K562 (cell line): ENCODE data around the gene TIPARP. TPM values are rescaled to one million over a fixed set of nuclear protein-coding genes. Genes with fewer than 3 reads are reported as not detected.
"Not testable (repeated sequence)": the region's sequence is repeated elsewhere in the genome, so short reads cannot be mapped to it uniquely, and the experiment has no call there.

Source experiments
- ATAC-seq: fragments of 200-7000 bp; cut with Tn5 transposase; 3 replicates; pipeline ENCODE4 v1.9.1; 2020; ENCODE audit warnings: moderate library complexity
- BruUV-seq: library from RNA; stranded (reverse); fragments of 400-500 nt; replicated peaks from 2 replicates; lab custom pipeline; 2021; lab: Mats Ljungman, UMichigan
- CTCF ChIA-PET: fragments of 300-600 bp; formaldehyde crosslinking; extraction: SDS; loops from one replicate; lab custom pipeline; 2021; ENCODE audit warnings: low intra/inter-chr PET ratio; lab: Yijun Ruan, JAX
- POLR2A ChIA-PET: fragments of 300-600, 350-650 bp; sonication (Branson Sonifier 250); formaldehyde crosslinking; extraction: SDS; loops from one replicate; lab custom pipeline; 2021; ENCODE audit warnings: antibody characterized with exemption, inconsistent platforms; lab: Yijun Ruan, JAX
- DNase-seq, 4 experiments: peaks; one replicate each; pipeline versions ENCODE4 v3.0.0 to v3.0.0-alpha.2; 2011 to 2018; ENCODE audit warnings: low spot score in 3 of 4, mixed read lengths in 3 of 4; ENCODE audit errors: extremely low read depth in 1 of 4
- FAIRE-seq: peaks from 2 replicates; lab custom pipeline; 2011; peaks lifted over from hg19 to GRCh38; lab: Jason Lieb, UNC
- H2AFZ ChIP-seq: 2 replicates; pipeline ENCODE4 v1.6.0; 2011; ENCODE audit warnings: low read depth, low read length, control low read depth, inconsistent platforms
- H3K27ac ChIP-seq: fragments of 200-600 bp; 3 replicates; pipeline ENCODE4 v1.8.0; 2011; ENCODE audit warnings: low read depth, mild to moderate bottlenecking, control low read depth, inconsistent platforms, low read length, moderate library complexity, mixed read lengths; ENCODE audit errors: extremely low read depth
- H3K27me3 ChIP-seq, 2 experiments: fragments of 300-600 bp in 1 of 2; 2 replicates in 1 of 2; 3 replicates in 1 of 2; pipeline versions ENCODE4 v1.6.0 to v1.8.0; 2011; ENCODE audit warnings: inconsistent platforms in 2 of 2, low read length in 2 of 2, mild to moderate bottlenecking in 1 of 2, mixed read lengths in 1 of 2, moderate library complexity in 1 of 2; ENCODE audit not compliant: control insufficient read depth in 2 of 2, insufficient read depth in 2 of 2
- H3K36me3 ChIP-seq: fragments of 300-600 bp; 3 replicates; pipeline ENCODE4 v1.8.0; 2011; ENCODE audit warnings: mild to moderate bottlenecking, low read length, inconsistent platforms; ENCODE audit not compliant: control insufficient read depth, insufficient read depth
- H3K4me1 ChIP-seq, 2 experiments: fragments of 200-600 bp in 1 of 2; replicated peaks in 1 of 2; 2 replicates in 1 of 2; 3 replicates in 1 of 2; pipeline versions ENCODE4 v1.5.1 to v1.8.0; 2011; ENCODE audit warnings: inconsistent platforms in 2 of 2, low read length in 2 of 2, mild to moderate bottlenecking in 1 of 2, mixed read lengths in 1 of 2, moderate library complexity in 1 of 2; ENCODE audit not compliant: control insufficient read depth in 2 of 2, insufficient read depth in 2 of 2
- H3K4me2 ChIP-seq: 2 replicates; pipeline ENCODE4 v1.6.1; 2011; ENCODE audit warnings: low read length, control low read depth, inconsistent platforms, mixed read lengths; ENCODE audit not compliant: insufficient read depth
- H3K4me3 ChIP-seq: fragments of 200-600 bp; sonication (generic), shearing (Covaris generic); 2 replicates; pipeline ENCODE4 v1.5.1; 2016; ENCODE audit warnings: control low read depth, inconsistent platforms
- H3K79me2 ChIP-seq: fragments of 200-600 bp; 3 replicates; pipeline ENCODE4 v1.8.0; 2011; ENCODE audit warnings: low read length, inconsistent platforms; ENCODE audit not compliant: control insufficient read depth, insufficient read depth
- H3K9ac ChIP-seq, 2 experiments: 2 replicates each; pipeline versions ENCODE4 v1.6.0 to v1.6.1; 2011; ENCODE audit warnings: low read depth in 2 of 2, low read length in 2 of 2, control low read depth in 1 of 2, inconsistent platforms in 1 of 2, mild to moderate bottlenecking in 1 of 2, mixed read lengths in 1 of 2; ENCODE audit not compliant: insufficient read depth in 1 of 2
- H3K9me1 ChIP-seq: one replicate; pipeline ENCODE4 v1.6.0; 2011; ENCODE audit warnings: inconsistent platforms, mild to moderate bottlenecking, low read length, moderate library complexity; ENCODE audit not compliant: control insufficient read depth, insufficient read depth
- H3K9me3 ChIP-seq: replicated peaks from 2 replicates; pipeline ENCODE4 v1.5.1; 2011; ENCODE audit warnings: low read depth, low read length, inconsistent platforms; ENCODE audit not compliant: control insufficient read depth, insufficient read depth
- H4K20me1 ChIP-seq: replicated peaks from 2 replicates; pipeline ENCODE4 v1.6.1; 2011; ENCODE audit warnings: low read length, inconsistent platforms, mixed read lengths; ENCODE audit not compliant: control insufficient read depth, insufficient read depth
- PHB2 ChIP-seq: fragments of 450-650 bp; IDR thresholded peaks from 2 replicates; pipeline ENCODE4 v1.6.1; 2017; ENCODE audit warnings: low read depth
- SIN3A ChIP-seq, 2 experiments: fragments of 150-350 bp in 1 of 2; IDR thresholded peaks; 2 replicates each; pipeline ENCODE4 v1.6.1; 2011 to 2016; ENCODE audit warnings: borderline replicate concordance in 2 of 2, low read depth in 2 of 2, low read length in 2 of 2, mild to moderate bottlenecking in 2 of 2, moderate library complexity in 2 of 2; ENCODE audit not compliant: control insufficient read depth in 1 of 2
- YBX1 ChIP-seq: fragments of 450-650 bp; IDR thresholded peaks from 2 replicates; pipeline ENCODE4 v1.7.1; 2016; ENCODE audit warnings: mild to moderate bottlenecking
- WGBS: fragments of 100-300 bp; shearing (Covaris generic); methylation state at CpG from one replicate; pipeline ENCODE4 v1.1.6; 2016; ENCODE audit warnings: low coverage, mixed read lengths; ENCODE audit not compliant: insufficient coverage; ENCODE audit errors: missing lambda C conversion rate; 5-methylcytosine and 5-hydroxymethylcytosine counted together
- in situ Hi-C: fragments of 300-500 bp; cut with MboI; formaldehyde crosslinking; loops from 4 replicates; pipeline ENCODE4 v1.15.0; 2018; ENCODE audit warnings: inconsistent platforms, mixed read lengths
- intact Hi-C: fragments of 100-400 bp; cut with micrococcal nuclease; formaldehyde crosslinking; loops from 2 replicates; pipeline ENCODE4 v1.14.2; 2022
- polyA plus RNA-seq, 8 experiments: library from polyadenylated mRNA; depleted of rRNA in 4 of 8; stranded (reverse) in 5 of 8; unstranded in 3 of 8; fragments of >200 nt; fragmentation: Nextera tagmentation in 2 of 8; fragmentation: Illumina TruSeq in 1 of 8; extraction: Ambion mirVana in 2 of 8; extraction: Trizol in 1 of 8; gene quantifications; 2 replicates each; pipeline versions ENCODE4 v1.2.1 to v1.2.3, GENCODE V29; 2011 to 2014; ENCODE audit warnings: inconsistent platforms in 1 of 8, missing spikeins in 1 of 8
- total RNA-seq, 7 experiments: library from RNA; depleted of rRNA in 6 of 7; stranded (reverse); fragments of >200 nt in 6 of 7; fragmentation: Illumina TruSeq in 2 of 7; extraction: Trizol in 2 of 7; gene quantifications; 2 replicates each; pipeline versions ENCODE4 v1.2.1 to v1.2.3, GENCODE V29; 2011 to 2021; ENCODE audit warnings: low replicate concordance in 1 of 7

Gene TIPARP
- total and polyA plus RNA-seq, 9 of the 15 experiments (the other 6 are each of a cell fraction or from before 2014, with no cell fraction given) = 2.4 to 29.4 (median 15.1) TPM

DNA sequence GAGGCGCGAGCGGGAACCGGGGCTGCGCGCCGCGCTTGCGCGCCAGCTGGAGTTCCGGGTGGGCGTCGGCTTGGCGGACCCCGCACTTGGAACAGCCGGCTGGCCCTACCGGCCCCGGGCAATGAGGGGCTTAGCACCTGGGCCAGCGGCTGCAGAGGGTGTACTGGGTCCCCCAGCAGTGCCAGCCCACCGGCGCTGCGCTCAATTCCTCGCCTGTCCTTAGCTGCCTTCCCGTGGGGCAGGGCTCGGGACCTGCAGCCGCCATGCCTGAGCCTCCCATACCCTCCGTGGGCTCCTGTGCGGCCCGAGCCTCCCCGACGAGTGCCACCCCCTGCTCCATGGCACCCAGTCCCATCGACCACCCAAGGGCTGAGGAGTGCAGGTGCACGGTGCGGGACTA, 66.2 kb downstream of the TIPARP start:
- H3K27ac ChIP-seq, H3K27me3 ChIP-seq, H3K9me1 ChIP-seq, BruUV-seq, H3K4me1 ChIP-seq, H4K20me1 ChIP-seq, DNase-seq, CTCF ChIA-PET, intact Hi-C loops, H3K36me3 ChIP-seq, H2AFZ ChIP-seq, H3K79me2 ChIP-seq, H3K9me3 ChIP-seq, FAIRE-seq, in situ Hi-C loops, H3K4me2 ChIP-seq, H3K4me3 ChIP-seq, ATAC-seq, H3K9ac ChIP-seq: not testable (repeated sequence)
- 78% methylated on average over 16 of the region's 34 CpGs for WGBS
- POLR2A ChIA-PET = interaction anchor here (0.6 to 1.2 kb wide), 2 partner anchors 19 to 287 kb away, joined by 4 read pairs; no protein-coding TSS in a partner anchor

DNA sequence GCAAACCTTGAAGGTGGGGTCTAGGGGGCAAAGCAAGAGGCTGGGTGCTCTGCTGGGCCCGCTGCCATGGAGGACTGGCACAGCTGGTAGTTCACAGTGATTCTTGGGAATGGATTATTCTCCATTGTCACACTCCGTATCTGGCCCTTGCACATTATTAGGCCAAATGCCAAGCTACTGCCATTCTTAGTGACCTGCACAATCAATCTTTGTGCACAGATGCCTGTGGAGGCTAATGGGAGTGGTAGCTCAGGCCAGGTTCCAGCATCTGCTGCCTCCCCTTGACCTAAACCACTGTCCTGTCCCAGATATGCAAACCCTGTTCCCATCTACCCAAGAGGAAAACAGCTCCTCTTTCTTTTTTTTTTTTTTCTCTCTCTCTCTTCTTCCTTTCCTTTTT, 67.5 kb downstream of the TIPARP start:
- H3K9ac ChIP-seq = no peak overlapping the region
- DNase-seq (no peak), ATAC-seq (no peak), FAIRE-seq (no peak)
- H3K36me3 ChIP-seq = no peaks in the 10 kb centered on the region
- no peaks in the 10 kb centered on the region for H3K9me3 ChIP-seq
- H3K9me1 ChIP-seq = no peaks in the 10 kb centered on the region
- H4K20me1 ChIP-seq = no peaks in the 10 kb centered on the region
- 40% methylated on average over 2 of the region's 2 CpGs for WGBS
- H3K27me3 ChIP-seq = no peaks in the 10 kb centered on the region
- no peak overlapping the region for H3K27ac ChIP-seq
- in situ Hi-C loops (no loop called here), intact Hi-C loops (no loop called here)
- TF ChIP-seq YBX1 = no peak
- no peak for TF ChIP-seq PHB2
- no peak for TF ChIP-seq SIN3A (IDR thresholded peaks at IDR 0.05; ENCODE audit: borderline replicate concordance in 2 of 2, control insufficient read depth in 1 of 2, low read depth in 2 of 2, low read length in 2 of 2)
- no peaks in the 10 kb centered on the region for H3K79me2 ChIP-seq
- H3K4me2 ChIP-seq = no peak overlapping the region
- H3K4me3 ChIP-seq = no peak overlapping the region
- H2AFZ ChIP-seq = no peak overlapping the region
- CTCF ChIA-PET = no interaction called here
- POLR2A ChIA-PET = interaction anchor here (0.6 kb wide), 1 partner anchor 162 kb away, joined by 3 read pairs; no protein-coding TSS in a partner anchor
- no TSS peak for BruUV-seq
- H3K4me1 ChIP-seq = peaks cover 0 to 4% of the 10 kb centered on the region in 2 experiments; a peak in 1 of 5 replicates
